ENCODE measurements around the gene NAALADL1. TPM values are rescaled to one million over a fixed set of nuclear protein-coding genes. Genes with fewer than 3 reads are reported as not detected.

The NAALADL1 gene
- total and polyA plus RNA-seq, 7 donors: 8.8 to 73.1 (median 29.9) TPM

GRCh38 chr11:65084598-65085375 is 26.4 kb upstream of the NAALADL1 start:
- intact Hi-C loops (cut with DNase I): loop anchor here (1.0 to 5.0 kb wide), 4 partner anchors 12 to 72 kb away; partner anchors contain the start of genes SNX15, VPS51 and ZNHIT2
- H3K9me3 ChIP-seq: no peaks in the 10 kb centered on the region
- peaks cover 0 to 23% (median 20%) of the 10 kb centered on the region in 4 donors for H3K4me1 ChIP-seq
- TF ChIP-seq CTCF (IDR thresholded peaks at IDR 0.05) (no peak), POLR2A (IDR thresholded peaks at IDR 0.05) (no peak), EP300 (IDR thresholded peaks at IDR 0.05) (no peak), POLR2AphosphoS5 (IDR thresholded peaks at IDR 0.05) (no peak)
- H3K36me3 ChIP-seq: peaks cover 17 to 48% (median 30%) of the 10 kb centered on the region in 4 donors
- WGBS, 2 donors: 43 to 50% methylated on average over 23 of the region's 23 CpGs
- peak overlapping the region; percentile 88 to 95 (median 92) for H3K27ac ChIP-seq
- no peak for DNase-seq
- H3K27me3 ChIP-seq: no peaks in the 10 kb centered on the region
- H3K4me3 ChIP-seq: peak overlapping the region; percentile 78 to 84 (median 82)

GRCh38 chr11:65083834-65084597 is 25.7 kb upstream of the NAALADL1 start, which contains the start of the genes CDCA5 and ZFPL1:
Gene CDCA5 (minus strand): TSS chr11:65084040. CDS start chr11:65083978, 62 bp downstream.
Gene ZFPL1 (plus strand): TSS chr11:65084222. CDS start chr11:65084699, 477 bp downstream.
- peak; percentile 83 to 93 (median 92) for TF ChIP-seq POLR2AphosphoS5 (IDR thresholded peaks at IDR 0.05)
- no peak for TF ChIP-seq CTCF (IDR thresholded peaks at IDR 0.05)
- TF ChIP-seq EP300 (IDR thresholded peaks at IDR 0.05): peak in 2 of 4 donors; percentile 33 to 82
- TF ChIP-seq POLR2A (IDR thresholded peaks at IDR 0.05): peak in 1 of 2 donors; percentile 48
- H3K4me1 ChIP-seq: peaks cover 0 to 23% (median 20%) of the 10 kb centered on the region in 4 donors
- H3K4me3 ChIP-seq: peak within 1 kb of the TSS; percentile 78 to 84 (median 82)
- 0% methylated on average over 79 of the region's 79 CpGs for WGBS, 2 donors
- intact Hi-C loops (cut with DNase I): loop anchor here (1.0 to 5.0 kb wide), 4 partner anchors 12 to 71 kb away; partner anchors contain the start of genes SNX15, VPS51 and ZNHIT2
- peaks cover 15 to 40% (median 27%) of the 10 kb centered on the region in 4 donors for H3K36me3 ChIP-seq
- DNase-seq: peak; percentile 97
- H3K27ac ChIP-seq: peak within 1 kb of the TSS; percentile 88 to 95 (median 92)
- no peaks in the 10 kb centered on the region for H3K9me3 ChIP-seq
- H3K27me3 ChIP-seq: no peaks in the 10 kb centered on the region

- H3K4me3 ChIP-seq: peak overlapping the region; percentile 78 to 84 (median 82)
- H3K27ac ChIP-seq: peak overlapping the region; percentile 88 to 95 (median 92)
- intact Hi-C loops (cut with DNase I): loop anchor here (5.0 kb wide), 1 partner anchor 56 kb away; the partner anchor contains the start of gene SNX15
- no peak for TF ChIP-seq POLR2A (IDR thresholded peaks at IDR 0.05)
- no peak for TF ChIP-seq EP300 (IDR thresholded peaks at IDR 0.05)
- TF ChIP-seq POLR2AphosphoS5 (IDR thresholded peaks at IDR 0.05): no peak
- TF ChIP-seq CTCF (IDR thresholded peaks at IDR 0.05): no peak
- no peaks in the 10 kb centered on the region for H3K27me3 ChIP-seq
- H3K9me3 ChIP-seq: no peaks in the 10 kb centered on the region
- H3K36me3 ChIP-seq: peaks cover 8 to 33% (median 21%) of the 10 kb centered on the region in 4 donors
- DNase-seq: no peak
- 3 to 7% methylated on average over 13 of the region's 13 CpGs for WGBS, 2 donors
- peaks cover 0 to 23% (median 20%) of the 10 kb centered on the region in 4 donors for H3K4me1 ChIP-seq
Observed at GRCh38 chr11:65083134-65083833, 24.9 kb upstream of the NAALADL1 start.

- Histone ChIP-seq H3K9me3 (no peaks in the 10 kb centered on the region), H3K4me3 (no peak overlapping the region), H3K36me3 (no peaks in the 10 kb centered on the region), H3K27ac (peak overlapping the region in 3 of 4 donors; percentile 30 to 48 (median 31)), H3K27me3 (no peaks in the 10 kb centered on the region), H3K4me1 (peaks cover 0 to 17% (median 7%) of the 10 kb centered on the region in 4 donors)
- no peak for DNase-seq
- TF ChIP-seq POLR2A (IDR thresholded peaks at IDR 0.05) (no peak), CTCF (IDR thresholded peaks at IDR 0.05) (no peak), POLR2AphosphoS5 (IDR thresholded peaks at IDR 0.05) (no peak), EP300 (IDR thresholded peaks at IDR 0.05) (no peak)
- intact Hi-C loops (cut with DNase I): no loop called here
- WGBS, 2 donors: 93% methylated on average over 9 of the region's 9 CpGs
Observed at GRCh38 chr11:65078786-65079342, 20.5 kb upstream of the NAALADL1 start.

Data from sigmoid colon (tissue), 7 donors.